ENCODE results near the gene DDB1. TPM values are rescaled to one million over a fixed set of nuclear protein-coding genes. Genes with fewer than 3 reads are reported as not detected.

The DDB1 gene
- polyA plus RNA-seq, 3 donors, result 227 to 256 (median 230) TPM

DNA sequence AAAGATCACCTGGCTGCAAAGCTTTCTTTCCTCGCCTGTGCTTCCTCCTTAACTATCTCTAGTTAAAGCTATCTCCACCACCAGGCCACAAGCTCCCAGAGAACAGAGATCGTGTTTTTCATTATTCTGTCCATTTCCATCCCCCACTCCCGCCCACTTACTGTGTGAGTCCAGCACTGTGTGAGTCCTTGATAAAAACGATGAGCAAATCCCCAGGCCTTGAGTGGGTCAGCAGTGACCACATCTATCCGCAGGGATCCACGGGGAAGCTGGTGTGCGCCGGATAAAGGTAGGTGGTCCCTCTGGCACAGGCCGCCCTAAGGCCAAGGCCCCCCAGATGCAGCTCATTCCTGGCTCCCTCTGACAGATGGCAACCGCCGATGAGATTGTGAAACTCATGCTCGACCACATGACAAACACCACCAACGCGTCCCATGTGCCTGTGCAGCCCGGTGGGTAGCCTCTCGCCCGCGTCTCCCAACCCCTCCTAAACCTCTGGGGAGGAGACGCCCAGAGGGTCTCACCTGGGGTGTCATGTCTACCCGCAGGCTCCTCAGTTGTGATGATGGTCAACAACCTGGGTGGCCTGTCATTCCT is 9.4 kb upstream of the DDB1 start:
- DNase-seq (ENCODE audit: extremely low read depth in 1 of 11, low read depth in 9 of 11, low spot score in 4 of 11), result no peak

GRCh38 chr11:61341706-61342105 is 8.8 kb upstream of the DDB1 start:
- DNase-seq (ENCODE audit: extremely low read depth in 1 of 11, low read depth in 9 of 11, low spot score in 4 of 11), result no peak

DNA sequence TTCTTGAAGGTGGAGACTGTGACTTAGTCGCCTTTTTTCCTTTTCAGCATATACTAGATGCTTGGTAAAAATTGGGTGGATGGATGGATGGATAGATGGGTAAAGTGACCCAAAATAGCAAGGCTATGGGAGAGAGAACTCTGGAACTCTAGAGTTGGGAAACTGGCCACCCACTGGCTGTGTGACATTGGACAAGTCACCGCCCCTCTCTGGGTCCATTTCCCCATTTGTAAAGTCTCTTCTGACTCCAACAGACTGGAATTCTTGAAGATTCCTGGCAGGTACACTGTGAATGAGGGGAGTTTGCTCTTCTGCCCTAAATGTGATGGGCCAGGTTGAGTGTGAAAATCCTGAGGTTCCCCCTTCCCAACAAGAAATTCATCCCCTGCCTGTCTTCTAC is 8.1 kb upstream of the DDB1 start:
- DNase-seq (ENCODE audit: extremely low read depth in 1 of 11, low read depth in 9 of 11, low spot score in 4 of 11), result no peak

GRCh38 chr11:61339490-61339878 is 6.6 kb upstream of the DDB1 start:
- DNase-seq (ENCODE audit: extremely low read depth in 1 of 11, low read depth in 9 of 11, low spot score in 4 of 11), result no peak

GRCh38 chr11:61338783-61339489 is 6.0 kb upstream of the DDB1 start:
- no peak for DNase-seq (ENCODE audit: extremely low read depth in 1 of 11, low read depth in 9 of 11, low spot score in 4 of 11)

DNA sequence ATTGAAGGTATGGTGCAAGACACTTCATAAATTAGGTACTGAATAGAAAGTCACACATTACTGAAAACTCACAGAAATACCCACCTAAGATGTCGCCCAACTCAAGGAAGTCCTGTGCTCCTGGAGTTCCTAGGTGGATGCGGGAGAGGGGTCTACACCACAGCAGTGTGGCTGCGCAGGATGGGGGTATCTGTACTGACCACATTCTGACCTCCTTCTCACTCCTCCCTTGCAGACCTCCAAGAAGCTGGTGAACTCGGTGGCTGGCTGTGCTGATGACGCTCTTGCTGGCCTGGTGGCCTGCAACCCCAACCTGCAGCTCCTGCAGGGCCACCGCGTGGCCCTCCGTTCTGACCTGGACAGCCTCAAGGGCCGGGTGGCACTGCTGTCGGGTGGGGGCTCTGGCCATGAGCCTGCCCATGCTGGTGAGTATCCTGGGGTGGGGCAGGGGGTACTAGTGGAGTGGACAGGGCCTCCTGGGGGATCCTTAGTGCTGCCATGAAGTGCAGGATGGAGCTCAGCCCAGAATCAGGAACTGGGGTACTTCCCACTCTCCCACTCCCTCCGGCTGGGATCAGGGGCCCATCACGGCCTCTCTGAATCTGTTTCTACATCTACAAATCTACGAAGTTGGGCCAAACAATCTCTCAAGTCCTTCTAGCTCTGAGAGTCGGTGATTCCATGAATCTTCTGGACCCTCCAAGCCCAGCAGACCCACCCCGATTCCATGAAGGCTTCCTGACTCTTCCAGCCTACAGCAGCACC is 5.0 kb upstream of the DDB1 start:
- DNase-seq (ENCODE audit: extremely low read depth in 1 of 11, low read depth in 9 of 11, low spot score in 4 of 11), result no peak

GRCh38 chr11:61336171-61336935 is 3.4 kb upstream of the DDB1 start:
- peak; percentile 53 to 74 (median 63) for DNase-seq (ENCODE audit: extremely low read depth in 1 of 11, low read depth in 9 of 11, low spot score in 4 of 11)

DNA sequence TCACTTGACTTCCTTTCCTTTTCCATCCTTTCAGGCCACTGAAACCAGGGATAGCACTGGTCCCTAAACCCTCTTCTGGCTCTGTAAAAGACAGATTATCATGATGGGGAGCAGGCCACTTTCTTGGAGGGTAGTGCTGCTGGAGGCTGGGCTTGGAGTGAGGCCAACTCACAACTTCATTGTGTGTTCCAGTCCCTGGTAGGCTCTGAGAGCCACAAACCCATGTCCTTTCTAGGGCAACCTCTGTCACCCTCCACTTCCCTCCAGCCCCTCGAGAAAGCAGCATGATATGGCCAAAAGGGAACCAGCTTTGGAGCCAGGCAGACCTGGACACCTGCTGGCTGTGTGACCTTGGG is 2.4 kb upstream of the DDB1 start:
- DNase-seq (ENCODE audit: extremely low read depth in 1 of 11, low read depth in 9 of 11, low spot score in 4 of 11), result no peak

- DNase-seq (ENCODE audit: extremely low read depth in 1 of 11, low read depth in 9 of 11, low spot score in 4 of 11), result no peak
Measured at GRCh38 chr11:61334434-61335354, 1.8 kb upstream of the DDB1 start.

DNA sequence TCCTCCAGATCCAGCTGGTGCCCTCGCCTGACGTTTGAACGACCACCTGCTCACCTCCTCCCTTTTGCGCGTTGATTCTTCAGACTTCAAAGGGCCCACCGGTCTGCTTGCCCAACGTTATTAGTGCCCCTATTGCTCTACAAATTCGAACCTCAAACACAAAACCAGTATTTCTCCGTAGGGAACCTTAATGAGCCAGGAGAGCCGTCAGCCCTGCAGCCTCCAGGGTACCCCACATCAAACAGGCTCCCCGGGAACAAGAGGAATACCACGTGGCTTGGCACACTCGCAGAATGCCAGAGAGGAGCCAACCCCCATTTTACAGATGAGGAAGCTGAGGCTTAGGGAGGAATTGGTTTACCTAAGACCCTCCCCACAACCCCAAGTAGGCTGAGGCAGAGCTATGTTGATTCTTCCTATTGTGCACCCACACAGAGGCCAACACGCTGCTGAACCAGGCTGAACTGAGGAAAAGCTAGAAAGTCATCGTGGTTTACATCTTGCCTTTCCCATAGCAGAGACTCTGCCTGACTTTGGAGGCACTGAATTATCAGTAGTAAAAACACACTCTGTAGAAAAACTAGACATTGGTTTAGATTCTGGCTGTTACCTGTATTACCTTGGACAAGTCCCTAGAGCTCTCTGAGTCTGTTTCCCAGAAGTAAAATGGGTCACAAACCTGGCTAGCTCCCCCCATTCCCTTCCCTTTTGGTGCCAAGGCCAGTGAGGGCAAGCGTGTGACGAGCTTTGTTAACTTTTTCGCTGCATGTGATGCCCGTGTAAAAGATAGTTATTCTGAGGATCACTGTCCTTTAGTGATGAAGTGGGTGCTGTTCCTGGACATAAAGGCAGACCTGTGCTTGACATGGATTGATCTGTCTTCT is 887 bp upstream of the DDB1 start:
- no peak for DNase-seq (ENCODE audit: extremely low read depth in 1 of 11, low read depth in 9 of 11, low spot score in 4 of 11)

DNA sequence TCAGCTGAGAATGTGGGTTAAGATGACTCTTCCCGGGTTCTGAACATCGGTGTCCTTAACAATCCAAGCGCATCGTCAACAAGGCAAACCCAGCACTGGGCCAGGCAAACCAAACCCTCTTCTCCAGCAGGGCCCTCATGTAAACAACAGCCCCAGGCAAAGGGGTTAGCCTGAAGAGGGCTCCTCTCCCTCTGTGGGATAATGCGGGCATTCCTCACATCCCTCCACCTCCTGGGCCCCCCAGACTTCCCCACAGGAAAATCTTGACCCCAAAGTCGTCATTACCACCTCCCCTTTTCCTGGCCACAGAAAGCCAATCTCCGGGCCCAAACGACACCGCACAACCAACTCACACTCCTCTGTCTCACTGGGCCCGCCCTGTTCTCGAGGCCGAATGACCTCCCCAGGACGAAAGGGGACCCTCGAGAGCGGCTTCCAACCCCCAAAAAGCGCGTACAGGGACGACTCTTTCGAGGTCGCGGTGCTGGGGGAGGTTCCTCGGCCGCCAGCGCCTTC is 566 bp downstream of the DDB1 start:
- no peak for DNase-seq (ENCODE audit: extremely low read depth in 1 of 11, low read depth in 9 of 11, low spot score in 4 of 11)

- DNase-seq (ENCODE audit: extremely low read depth in 1 of 11, low read depth in 9 of 11, low spot score in 4 of 11), result no peak
Measured at GRCh38 chr11:61331651-61332050, 1.3 kb downstream of the DDB1 start.

DNA sequence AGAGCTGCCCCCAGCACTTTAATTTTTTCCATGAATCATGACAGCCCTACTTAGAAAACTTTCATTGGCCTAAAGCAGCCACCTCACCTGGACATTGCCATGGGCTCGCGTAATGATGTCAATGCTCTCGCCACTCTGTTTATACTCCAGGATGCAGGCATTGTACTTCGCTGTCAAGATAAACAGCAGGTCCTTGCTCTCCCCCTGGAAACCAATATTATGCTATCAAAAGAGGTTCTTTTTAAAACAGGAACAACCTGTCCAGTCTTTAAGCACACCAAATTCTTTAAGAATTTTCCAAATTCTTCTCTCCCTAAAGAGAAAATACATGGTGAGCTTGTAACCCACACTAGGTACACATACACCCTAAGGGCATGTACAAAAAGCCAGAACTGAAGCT is 3.0 kb downstream of the DDB1 start:
- DNase-seq (ENCODE audit: extremely low read depth in 1 of 11, low read depth in 9 of 11, low spot score in 4 of 11), result no peak

DNA sequence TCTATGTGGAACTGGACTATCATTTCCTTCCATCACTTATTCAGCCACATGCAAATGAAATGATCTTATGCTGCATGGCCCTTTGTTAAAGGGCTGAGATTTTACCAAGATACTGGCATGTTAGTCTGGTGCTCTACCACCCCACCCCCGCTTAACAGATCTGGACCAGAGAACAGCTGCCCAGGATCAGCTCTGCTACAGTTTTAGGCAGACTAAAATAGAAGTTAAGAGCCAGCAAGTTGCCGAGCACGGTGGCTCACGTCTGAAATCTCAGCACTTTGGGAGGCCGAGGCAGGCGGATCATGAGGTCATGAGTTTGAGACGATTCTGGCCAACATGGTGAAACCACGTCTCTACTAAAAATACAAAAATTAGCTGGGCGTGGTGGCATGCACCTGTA is 4.6 kb downstream of the DDB1 start:
- no peak for DNase-seq (ENCODE audit: extremely low read depth in 1 of 11, low read depth in 9 of 11, low spot score in 4 of 11)

DNA sequence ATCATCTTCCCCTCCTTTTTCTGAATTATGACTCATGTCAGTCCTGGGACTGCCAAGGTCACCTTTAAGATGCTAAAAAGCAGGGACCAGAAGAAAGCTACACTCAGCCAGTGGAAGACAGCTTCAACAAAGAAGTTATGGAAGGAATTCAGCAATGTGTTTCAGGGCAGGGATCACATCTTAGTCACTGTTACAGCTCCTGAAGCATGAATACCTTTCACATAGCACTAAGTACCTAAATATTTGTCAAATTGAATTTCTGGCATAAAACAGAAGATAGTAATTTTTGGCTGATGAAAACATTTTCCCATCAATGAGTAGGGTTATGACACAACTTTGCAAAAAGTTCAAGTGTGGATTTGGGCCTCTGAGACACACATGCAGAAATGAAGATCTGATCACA is 5.2 kb downstream of the DDB1 start:
- DNase-seq (ENCODE audit: extremely low read depth in 1 of 11, low read depth in 9 of 11, low spot score in 4 of 11), result no peak

DNA sequence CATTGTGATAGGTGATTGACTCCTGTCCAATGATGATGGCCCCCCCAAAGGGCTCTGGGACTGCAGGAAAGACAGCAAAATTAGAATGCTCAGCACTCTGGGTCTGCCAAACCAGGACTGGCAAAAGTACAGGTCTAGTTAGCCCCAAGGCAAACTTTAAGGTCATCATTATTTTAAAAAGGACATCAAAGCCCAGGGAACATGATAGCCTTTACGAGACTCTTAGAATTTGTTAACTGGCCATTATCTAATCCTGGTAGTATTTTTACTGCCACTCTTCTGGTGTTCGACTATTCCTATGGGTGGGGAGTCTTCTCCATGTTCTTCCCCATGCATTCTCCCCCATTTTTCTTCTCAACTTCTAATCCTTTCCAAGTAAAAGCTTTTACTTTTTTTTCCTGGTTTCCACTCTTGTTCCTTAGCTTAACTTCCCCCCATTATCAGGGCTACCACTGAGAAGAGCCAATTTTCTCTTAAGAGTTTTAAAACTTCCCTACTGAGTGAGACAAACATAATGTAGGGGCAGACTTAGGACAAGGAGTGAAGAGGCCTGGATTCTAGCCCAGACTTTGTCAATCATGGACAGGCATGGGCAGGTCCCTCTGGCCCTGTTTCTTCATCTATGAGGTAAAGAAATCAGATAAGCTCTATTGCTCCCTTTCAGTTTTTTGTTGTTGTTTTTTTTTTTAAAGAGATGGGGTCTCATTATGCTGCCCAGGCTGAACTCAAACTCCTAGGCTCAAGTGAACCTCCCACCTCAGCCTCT is 7.1 kb downstream of the DDB1 start:
- DNase-seq (ENCODE audit: extremely low read depth in 1 of 11, low read depth in 9 of 11, low spot score in 4 of 11), result no peak

GRCh38 chr11:61315260-61315659 is 17.6 kb downstream of the DDB1 start:
- DNase-seq (ENCODE audit: extremely low read depth in 1 of 11, low read depth in 9 of 11, low spot score in 4 of 11), result no peak
